ENCODE data around the gene NKAIN1.
"Not testable (repeated sequence)": the region's sequence is repeated elsewhere in the genome, so short reads cannot be mapped to it uniquely, and the experiment has no call there.

The NKAIN1 gene

DNA sequence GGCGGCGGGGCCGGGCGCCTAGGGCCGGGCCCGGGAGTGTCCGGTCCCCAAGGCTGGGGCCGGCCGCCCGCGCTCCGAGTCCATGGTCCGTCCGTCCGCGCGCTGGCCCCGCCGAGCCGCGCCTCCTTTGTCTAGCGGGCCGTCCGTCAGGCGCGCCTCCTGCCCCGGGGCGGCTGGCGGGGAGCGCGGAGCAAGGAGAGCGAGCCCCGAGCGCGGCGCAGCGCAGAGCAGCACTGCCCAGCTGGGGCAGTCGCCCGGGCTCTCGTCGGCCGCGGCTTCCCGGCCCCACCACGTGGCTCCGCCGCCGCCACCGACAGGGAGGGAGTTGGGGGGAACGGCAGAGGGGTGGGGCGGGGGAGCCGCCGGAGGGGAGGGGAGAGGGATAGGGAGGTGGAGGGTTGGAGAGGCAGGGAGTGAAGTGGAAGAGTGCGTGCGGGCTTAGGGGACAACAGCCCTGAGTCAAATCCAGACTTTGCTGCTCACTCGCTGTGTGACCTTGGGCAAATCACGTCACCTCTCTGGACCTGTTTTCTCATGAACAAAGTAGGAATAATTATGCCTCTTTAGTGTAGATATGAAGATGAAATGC, at the start of gene NKAIN1:
Gene NKAIN1 (minus strand): TSS at position 235 of the 589 bp plus-strand sequence. CDS start 340 bp downstream, outside the sequence.
- DNase-seq (ENCODE audit: low spot score) = no peak

DNA sequence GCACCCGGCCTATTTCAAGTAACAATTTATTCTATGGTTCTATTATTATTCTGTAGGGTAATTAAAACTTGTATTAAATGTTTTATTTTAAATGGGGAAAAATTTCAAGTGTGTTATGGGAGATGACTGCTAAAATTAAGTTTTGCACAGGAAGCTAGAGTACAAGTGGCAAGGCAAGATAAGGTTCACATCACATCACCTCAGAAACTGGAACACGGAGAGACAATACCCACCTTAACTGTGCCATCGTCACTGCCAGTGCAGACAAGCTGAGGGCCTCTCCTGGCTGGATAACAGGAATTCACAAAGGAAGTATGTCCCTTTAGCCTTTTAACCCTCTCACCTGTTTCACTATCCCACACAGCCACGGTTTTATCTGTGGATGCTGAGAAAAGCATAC, 49.3 kb upstream of the NKAIN1 start:
- DNase-seq (ENCODE audit: low spot score) = no peak

DNA sequence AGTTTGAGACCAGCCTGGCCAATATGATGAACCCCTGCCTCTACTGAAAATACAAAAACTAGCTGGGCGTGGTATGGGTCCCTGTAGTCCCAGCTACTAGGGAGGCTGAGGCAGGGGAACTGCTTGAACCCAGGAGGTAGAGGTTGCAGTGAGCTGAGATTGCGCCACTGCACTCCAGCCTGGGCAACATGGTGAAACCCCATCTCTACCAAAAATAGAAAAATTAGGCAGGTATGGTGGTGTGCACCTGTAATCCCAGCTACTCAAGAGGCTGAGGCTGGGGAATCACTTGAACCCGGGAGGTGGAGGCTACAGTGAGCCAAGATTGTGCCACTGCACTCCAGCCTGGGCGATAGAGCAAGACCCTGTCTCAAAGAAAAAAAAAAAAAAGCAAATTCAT, 48.1 kb upstream of the NKAIN1 start:
- not testable (repeated sequence) for DNase-seq (ENCODE audit: low spot score)

DNA sequence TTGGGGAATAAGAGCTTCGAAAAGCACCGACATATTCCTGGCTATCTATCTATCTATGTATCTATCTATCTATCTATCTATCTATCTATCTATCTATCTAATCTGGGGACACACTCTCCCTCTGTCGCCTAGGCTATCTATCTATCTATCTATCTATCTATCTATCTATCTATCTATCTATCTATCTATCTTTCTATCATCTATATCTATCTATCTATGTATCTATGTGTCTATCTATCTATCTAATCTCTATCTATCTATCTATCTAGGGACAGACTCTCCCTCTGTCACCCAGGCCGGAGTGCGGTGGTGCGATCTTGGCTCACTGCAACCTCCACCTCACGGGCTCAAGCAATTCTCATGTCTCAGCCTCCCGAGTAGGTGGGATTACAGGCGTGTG, 42.7 kb upstream of the NKAIN1 start:
- DNase-seq (ENCODE audit: low spot score) = not testable (repeated sequence)

DNA sequence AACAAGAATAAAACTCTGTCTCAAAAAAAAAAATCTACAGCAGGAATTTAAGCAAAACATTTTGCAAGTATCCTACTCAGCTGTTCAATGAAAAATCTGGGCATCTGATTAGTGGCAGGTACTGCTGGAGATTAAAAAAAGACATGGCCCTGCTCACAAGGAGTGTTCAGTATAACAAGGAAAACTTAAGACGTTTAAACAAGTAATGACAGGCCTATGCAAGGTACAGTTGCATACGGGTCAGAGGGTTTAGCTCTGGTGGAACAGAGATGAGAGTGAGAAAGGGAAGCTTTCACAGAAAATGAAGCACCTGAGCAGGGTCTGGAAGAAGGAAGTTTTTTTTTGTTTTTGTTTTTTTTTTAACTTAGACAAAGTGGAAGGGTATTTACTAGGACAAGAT, 33.9 kb upstream of the NKAIN1 start:
- no peak for DNase-seq (ENCODE audit: low spot score)

DNA sequence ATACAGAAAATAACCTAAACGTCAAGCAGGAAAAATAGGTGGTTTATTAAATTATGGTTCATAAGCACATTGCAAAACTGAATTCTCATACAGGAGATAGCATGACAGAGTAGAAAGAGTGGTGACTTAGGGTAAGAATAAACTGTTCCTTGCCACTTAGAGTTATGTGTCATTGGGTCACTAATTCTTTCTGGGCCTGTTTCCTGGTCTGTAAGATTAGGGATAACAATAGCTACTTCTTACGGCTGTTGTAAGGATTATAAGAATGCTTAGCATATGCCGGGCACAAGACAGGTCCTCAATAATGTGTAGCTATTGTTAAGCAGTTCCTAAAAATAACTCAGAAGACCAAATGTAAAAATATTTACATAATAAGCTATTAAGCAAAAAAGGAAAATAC, 32.7 kb upstream of the NKAIN1 start:
- DNase-seq (ENCODE audit: low spot score) = no peak

DNA sequence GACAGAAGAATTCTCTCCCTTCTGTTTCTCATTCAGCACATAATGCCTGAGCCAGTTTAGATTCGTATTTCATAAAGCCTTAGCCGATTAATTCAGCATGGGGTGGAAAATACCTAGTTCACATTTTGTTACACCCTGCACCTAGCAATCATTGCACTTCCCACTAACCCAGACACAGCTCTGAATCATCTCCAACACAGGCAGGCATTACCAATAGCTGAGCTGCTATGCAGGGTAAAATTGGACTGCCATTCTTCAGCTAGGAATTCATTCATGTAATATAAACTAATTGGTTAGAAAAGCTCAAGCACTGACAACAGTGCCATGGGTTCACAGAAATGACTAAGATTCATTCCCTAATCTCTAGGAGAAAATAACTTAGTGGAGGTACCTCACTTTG, 26.9 kb upstream of the NKAIN1 start:
- no peak for DNase-seq (ENCODE audit: low spot score)

DNA sequence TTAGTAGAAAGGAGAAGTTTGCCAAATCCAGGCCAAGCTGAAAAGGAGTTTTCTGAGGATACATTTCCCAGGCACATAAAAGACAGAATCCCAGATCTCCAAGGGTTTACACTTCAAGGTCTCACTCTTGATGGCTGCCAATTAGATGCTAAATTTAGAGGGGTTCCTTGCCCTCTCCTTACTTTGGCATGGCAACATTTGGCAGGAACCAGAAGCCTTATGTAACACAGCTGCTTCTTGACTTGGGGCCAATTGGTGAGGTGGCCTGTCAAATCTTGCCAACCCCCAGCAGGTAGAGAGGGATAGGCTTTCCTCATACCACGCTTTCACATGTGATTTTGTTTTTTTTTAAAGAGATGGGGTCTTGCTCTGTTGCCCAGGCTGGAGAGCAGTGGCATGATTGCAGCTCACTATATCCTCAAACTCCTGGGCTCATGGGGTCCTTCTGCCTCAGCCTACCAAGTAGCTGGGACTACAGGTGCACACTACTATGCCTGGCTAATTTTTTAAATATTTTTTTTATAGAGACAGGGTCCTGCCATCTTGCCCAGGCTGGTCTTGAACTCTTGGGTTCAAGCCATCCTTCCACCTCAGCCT, 25.2 kb upstream of the NKAIN1 start:
- DNase-seq (ENCODE audit: low spot score) = no peak

DNA sequence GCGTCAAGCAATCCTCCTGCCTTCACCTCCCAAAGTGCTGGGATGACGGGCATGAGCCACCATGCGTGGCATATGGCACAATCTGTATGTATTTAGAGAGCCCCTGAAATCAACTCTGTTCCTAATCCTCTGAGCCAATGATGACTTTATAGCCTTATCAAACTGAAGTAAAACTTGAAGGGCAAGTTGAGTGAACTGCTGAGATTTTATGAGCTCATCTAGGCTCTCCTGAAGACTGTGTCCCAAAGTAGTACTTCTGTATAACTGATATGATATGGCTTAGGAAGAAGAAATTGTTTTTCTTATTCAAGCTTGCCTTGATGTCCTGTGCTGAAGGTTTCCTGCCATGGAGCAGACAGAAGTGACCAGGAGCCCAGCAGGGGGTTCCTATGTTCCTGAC, 23.7 kb upstream of the NKAIN1 start:
- no peak for DNase-seq (ENCODE audit: low spot score)

DNA sequence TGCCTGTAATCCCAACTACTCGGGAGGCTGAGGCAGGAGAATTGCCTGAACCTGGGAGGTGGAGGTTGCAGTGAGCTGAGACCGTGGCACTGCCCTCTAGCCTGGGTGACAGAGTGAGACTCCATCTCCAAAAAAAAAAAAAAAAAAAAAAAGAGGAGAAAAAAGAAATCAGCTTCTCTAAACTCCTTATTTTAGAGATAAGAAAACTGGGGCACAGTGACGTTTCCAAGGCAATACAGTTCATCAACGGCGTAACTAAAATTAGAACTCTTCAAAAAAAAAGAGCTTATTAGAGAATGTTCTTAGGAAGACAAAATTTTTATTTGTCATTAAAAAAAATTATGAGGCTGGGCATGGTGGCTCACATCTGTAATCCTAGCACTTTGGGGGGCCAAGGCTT, 22.7 kb upstream of the NKAIN1 start:
- DNase-seq (ENCODE audit: low spot score) = not testable (repeated sequence)

DNA sequence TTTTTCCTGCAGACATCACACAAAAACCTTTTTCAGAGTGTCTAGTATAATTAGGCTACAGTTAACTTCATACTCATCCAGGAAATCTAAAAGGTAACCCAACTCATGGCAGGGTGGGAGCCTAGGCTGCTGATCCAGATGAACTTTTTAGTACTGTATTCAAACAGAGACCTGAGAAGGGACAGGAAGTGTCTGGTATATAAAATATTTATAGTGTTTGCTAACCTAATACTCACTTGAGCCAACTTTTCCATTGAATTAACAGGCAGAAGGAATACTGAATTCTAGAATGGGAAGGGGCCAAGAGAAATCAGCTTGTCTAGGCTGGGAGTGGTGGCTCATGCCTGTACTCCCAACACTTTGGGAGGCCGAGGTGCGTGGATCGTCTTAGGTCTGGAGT, 22.2 kb upstream of the NKAIN1 start:
- no peak for DNase-seq (ENCODE audit: low spot score)

DNA sequence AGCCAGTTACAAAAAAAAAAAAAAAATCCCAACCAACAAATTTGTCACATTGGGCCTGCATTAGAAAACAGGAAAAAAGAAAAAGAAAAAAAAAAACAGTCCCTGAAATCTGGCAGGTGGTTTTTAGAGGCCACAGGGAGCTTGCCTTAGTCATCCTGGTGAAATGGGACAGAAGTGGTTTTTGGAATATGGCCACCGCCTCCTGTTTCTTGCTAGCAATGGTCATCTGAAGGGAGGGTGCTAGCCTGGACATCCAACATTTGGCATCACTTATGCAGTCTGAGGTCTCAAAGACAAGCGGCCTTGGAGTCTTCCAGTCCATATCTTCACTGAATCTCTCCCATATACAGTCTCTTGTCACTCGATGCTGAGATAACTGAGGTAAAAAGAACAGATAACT, 20.1 kb upstream of the NKAIN1 start:
- DNase-seq (ENCODE audit: low spot score) = no peak

DNA sequence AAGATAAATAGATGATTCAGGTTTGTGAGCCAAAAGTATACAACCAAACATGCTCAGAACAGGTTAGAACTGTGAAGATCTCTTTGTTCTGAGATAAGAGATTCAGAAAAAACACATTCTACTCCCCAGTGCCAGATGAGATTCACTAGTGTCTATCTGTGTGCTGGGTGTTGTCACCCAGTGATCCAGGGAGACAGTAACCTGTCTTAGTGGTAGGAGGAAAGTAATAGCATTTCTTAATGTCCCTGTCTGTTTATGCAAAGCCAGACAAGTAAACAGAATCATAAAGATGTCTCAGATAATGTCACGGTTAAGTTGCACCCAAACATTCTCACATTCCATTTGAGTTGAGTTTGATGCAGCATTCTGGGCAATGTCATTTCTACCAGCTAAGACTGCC, 18.9 kb upstream of the NKAIN1 start:
- DNase-seq (ENCODE audit: low spot score) = no peak

DNA sequence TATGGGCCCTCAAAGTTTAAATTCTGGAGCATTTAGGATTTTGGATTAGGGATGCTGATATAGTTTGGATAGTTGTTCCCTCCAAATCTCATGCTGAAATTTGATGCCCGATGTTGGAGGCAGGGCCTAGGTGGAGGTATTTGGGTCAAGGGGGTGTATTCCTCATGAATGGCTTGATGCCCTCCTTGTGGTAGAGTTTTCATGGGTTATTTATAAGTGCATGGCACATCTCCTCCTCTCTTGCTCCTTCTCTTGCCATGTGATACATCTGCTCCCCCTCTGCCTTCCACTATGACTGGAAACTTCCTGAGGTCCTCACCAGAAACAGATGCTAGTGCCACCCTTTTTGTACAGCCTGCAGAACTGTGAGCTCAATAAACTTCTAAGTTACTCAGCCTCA, 17.5 kb upstream of the NKAIN1 start:
- no peak for DNase-seq (ENCODE audit: low spot score)

DNA sequence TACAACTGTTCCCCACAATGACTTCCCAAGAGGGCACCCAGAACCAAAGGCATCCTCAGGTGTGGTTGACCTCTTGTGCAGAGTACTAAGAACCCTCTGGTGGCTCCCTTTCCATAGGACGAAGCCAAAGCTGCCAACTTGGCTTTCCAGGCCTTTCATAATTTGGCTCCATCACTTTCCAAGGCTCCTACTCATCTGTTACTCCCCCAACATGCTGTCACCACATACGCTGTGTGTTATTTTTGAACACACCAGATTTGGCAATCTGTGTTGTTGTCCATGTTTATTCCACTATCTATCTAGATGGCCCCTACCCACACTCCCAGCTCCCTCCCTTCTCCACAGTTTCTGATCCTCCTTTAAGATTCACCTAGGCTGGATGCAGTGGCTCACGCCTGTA, 10.2 kb upstream of the NKAIN1 start:
- no peak for DNase-seq (ENCODE audit: low spot score)

DNA sequence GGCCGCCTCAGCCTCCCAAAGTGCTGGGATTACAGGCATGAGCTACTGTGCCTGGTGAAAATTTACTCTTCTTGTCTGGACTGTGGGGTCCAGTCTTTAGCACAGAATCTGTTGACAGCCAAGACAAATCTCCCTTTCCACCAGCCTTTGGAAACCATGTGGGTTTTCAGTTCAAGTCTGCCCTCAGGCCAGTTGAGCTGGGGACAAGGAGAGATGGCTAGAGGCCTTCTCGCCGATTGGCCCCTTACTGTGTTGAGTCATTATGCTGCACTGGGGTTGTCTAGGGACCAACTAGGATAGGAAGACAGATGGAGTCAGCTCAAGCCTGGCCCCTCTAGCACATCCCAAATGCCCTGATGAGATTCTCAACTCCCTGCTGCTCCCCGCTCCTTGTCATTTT, 8.6 kb upstream of the NKAIN1 start:
- no peak for DNase-seq (ENCODE audit: low spot score)

DNA sequence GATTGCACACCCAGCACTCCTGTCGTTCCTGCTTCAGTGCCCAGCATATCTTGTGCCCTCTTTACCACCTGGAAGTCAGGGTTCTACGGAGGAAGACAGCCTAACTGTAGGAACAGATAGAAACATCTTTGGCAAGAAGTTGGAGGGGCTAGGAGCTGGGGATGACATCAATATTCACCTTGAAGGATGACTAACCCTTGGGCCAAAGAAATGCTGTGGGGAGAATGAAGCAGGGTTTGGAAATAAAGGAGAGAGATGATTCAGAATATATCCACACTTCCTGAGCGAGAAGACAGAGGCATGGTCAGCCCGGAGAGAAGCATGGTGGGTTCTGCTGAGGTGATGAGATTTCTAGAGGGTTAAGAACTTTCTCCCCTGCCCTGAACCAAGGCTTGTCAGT, 4.6 kb upstream of the NKAIN1 start:
- DNase-seq (ENCODE audit: low spot score) = no peak

DNA sequence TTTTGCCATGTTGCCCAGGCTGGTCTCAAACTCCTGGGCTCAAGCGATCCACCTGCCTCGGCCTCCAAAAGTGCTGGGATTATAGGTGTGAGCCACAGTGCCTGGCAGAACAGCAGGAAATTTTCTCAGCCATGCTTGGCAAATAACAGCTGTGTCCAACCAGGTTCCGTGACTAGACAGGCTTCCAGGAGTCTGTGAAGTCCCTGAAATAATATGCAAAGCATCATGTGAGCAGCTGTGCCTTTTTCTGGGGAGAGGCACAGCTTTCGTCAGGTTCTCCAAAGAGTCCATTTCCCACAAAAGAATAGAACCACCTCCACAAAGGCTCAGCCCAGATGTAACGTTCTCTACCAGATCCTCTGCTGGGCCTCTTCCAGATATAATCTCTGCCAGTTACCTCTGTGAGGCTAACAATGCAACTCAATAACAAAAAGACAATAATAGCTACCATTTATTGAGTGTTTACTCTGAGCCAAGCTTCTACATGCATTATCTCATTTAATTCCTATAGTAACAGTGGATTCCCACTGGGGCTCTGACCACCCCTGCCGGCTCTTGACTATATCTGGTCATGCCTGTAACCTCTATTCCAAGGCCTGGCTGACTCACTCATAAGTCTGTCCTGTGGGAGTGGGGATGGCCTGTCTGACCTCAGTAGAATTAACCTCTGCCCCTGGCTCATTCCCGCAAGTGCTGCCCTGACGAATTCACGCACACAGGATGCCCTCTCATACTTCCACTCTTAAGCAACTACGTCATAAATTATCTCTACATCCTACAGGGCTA, 4.0 kb upstream of the NKAIN1 start:
- DNase-seq (ENCODE audit: low spot score) = no peak

DNA sequence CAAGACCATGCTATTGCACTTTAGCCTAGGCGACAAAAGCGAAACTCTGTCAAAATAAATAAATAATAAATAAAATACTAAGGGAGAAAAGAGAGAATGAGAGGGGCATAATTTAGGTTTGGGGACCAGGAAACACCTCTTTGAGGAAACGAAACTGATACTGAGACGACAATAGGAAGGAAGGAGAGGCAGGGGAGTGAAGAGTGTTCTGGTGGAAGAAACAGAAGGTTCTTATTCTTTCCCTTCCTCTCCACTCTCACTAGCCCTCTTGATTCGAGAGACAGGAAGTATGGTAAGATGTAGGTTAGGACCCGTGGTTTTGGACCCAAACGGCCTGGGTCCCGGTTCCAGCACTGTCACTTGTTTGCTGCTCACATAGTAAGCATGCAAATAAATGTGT, 1.6 kb upstream of the NKAIN1 start:
- DNase-seq (ENCODE audit: low spot score) = no peak

DNA sequence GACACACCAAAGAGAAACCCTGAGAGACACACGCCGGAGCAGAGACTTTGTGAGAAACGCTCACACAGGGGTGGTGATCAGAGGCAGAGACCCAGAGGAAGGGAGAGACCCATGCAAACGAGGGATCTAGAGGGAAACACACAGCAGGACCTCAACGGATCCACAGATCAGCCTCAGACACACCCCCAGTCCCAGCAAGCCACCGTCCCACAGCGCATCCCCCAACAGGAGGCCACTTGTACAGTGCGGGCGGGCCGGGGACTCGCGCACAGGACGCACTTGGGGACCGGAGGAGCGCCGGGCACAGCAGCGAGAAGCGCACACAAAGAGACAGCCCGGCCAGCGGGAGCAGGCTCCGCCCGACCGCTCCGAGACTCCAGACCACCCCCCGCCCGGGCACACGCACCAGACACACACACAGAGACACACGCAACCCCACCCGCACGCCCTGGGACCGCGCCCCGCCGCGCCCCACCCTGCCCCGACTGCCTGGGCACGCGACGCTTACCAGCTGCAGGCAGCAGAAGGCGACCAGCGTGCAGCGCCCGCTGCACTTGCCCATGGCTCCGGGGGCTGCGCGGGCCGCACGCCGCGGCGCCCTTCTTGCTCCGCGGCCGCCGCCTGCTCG, 587 bp downstream of the NKAIN1 start:
- no peak for DNase-seq (ENCODE audit: low spot score)

DNA sequence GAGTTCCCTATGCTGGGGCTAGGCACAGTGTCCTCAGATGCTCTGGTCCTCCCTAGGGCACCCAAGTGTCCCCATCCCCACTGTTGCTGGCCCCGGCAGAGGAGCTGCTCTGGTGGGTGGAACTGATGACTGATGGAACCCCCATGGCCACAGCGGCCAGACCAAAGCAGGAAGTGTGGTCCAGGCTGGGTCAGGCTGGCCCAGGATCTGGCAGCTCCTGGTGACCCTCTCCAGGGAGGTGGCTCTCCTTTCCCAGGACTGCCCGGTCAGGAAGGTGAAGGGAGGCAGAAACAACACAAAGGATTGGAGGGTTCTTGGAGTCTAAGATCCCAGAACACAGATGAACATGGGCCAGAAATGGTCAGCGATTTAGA, 1.1 kb downstream of the NKAIN1 start:
- no peak for DNase-seq (ENCODE audit: low spot score)

DNA sequence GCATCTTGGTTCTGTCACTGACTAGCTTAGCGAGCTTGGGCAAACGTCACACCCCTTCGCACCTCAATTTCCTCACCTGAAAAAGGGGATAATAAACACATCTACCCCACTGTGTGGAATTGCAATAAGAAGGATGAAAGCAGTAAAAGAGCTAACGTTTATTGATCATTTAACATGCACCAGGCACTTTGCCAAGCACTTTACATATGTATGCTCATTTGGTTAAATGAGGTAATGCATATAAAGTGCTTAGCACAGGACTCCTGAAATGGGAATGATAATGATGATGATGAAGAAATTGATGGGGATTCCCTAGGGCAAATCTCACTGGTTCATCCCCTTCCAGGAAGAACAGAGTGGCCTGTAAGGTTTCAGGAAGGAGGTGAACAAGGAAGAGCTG, 4.8 kb downstream of the NKAIN1 start:
- DNase-seq (ENCODE audit: low spot score) = no peak

DNA sequence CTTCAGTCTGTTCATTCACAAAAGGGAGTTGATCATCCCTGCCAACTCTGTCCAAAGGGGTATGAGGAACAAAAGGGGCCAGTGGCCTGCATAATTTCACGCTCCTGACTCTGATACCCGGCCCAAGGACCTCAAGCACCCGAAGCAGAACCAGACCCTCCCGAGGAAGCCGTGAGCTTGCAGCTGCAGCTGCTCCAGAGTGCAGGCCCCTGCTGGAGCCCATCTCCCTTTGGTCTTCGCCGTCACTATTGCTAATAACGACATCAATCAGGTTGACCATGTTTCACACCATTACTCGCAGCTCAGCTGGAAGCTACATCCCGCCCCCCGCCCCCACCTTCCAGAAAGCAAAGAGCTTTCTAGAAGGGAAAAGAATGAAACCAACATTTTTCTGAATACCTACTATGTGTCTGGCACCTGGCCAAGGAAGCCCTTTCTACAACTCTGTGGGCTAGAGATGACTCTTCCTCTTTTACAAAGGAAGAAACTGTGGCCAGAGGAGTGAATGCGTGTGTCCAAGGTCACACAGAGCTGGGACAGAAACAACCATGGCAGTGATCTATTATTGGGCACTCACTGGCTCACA, 5.5 kb downstream of the NKAIN1 start:
- DNase-seq (ENCODE audit: low spot score) = no peak

Data from pons (tissue), 1 donor.